Mesendoderm (in vitro differentiated cells): ENCODE results near the gene MT1A.

Source experiments
- DNase-seq: peaks from one replicate; pipeline ENCODE4 v3.0.0; 2013
- H2AK5ac ChIP-seq: 2 replicates; pipeline ENCODE4 v1.6.1; 2013; ENCODE audit warnings: low read length, inconsistent platforms
- H2BK120ac ChIP-seq: 2 replicates; pipeline ENCODE4 v1.6.1; 2013; ENCODE audit warnings: low read depth, mild to moderate bottlenecking, low read length, moderate library complexity, mixed read lengths
- H2BK15ac ChIP-seq: replicated peaks from 2 replicates; pipeline ENCODE4 v1.6.1; 2013; ENCODE audit warnings: low read depth, mild to moderate bottlenecking, moderate library complexity
- H2BK5ac ChIP-seq: 2 replicates; pipeline ENCODE4 v1.6.1; 2013; ENCODE audit warnings: low read length, inconsistent platforms
- H3K18ac ChIP-seq: 2 replicates; pipeline ENCODE4 v1.6.1; 2013; ENCODE audit warnings: mild to moderate bottlenecking, low read length, mixed read lengths
- H3K23ac ChIP-seq: one replicate; pipeline ENCODE4 v1.6.1; 2013; ENCODE audit warnings: low read length
- H3K27ac ChIP-seq: 2 replicates; pipeline ENCODE4 v1.5.1; 2013; ENCODE audit warnings: low read depth, mild to moderate bottlenecking, inconsistent platforms, low read length, moderate library complexity
- H3K27me3 ChIP-seq: 2 replicates; pipeline ENCODE4 v1.6.1; 2013; ENCODE audit warnings: low read length, control low read depth, mild to moderate bottlenecking, inconsistent platforms; ENCODE audit not compliant: insufficient read depth, poor library complexity
- H3K36me3 ChIP-seq: 2 replicates; pipeline ENCODE4 v1.6.1; 2013; ENCODE audit warnings: low read length, inconsistent platforms; ENCODE audit not compliant: control insufficient read depth, insufficient read depth
- H3K4ac ChIP-seq: one replicate; pipeline ENCODE4 v1.6.1; 2013; ENCODE audit warnings: low read depth, mild to moderate bottlenecking, low read length, moderate library complexity
- H3K4me1 ChIP-seq: 2 replicates; pipeline ENCODE4 v1.6.1; 2013; ENCODE audit warnings: low read depth, low read length, inconsistent platforms; ENCODE audit not compliant: control insufficient read depth
- H3K4me2 ChIP-seq: 2 replicates; pipeline ENCODE4 v1.6.1; 2013; ENCODE audit warnings: low read length
- H3K4me3 ChIP-seq: 2 replicates; pipeline ENCODE4 v1.5.1; 2013; ENCODE audit warnings: mild to moderate bottlenecking, low read length
- H3K56ac ChIP-seq: one replicate; pipeline ENCODE4 v1.6.1; 2013; ENCODE audit warnings: low read length
- H3K79me1 ChIP-seq: 2 replicates; pipeline ENCODE4 v1.6.1; 2013; ENCODE audit warnings: low read length, inconsistent platforms
- H3K79me2 ChIP-seq: 2 replicates; pipeline ENCODE4 v1.6.1; 2013; ENCODE audit warnings: mild to moderate bottlenecking, low read length; ENCODE audit not compliant: control insufficient read depth, insufficient read depth
- H3K9ac ChIP-seq: 2 replicates; pipeline ENCODE4 v1.6.1; 2013; ENCODE audit warnings: low read length, inconsistent platforms
- H4K5ac ChIP-seq: one replicate; pipeline ENCODE4 v1.6.1; 2013; ENCODE audit warnings: low read length
- H4K8ac ChIP-seq: one replicate; pipeline ENCODE4 v1.6.1; 2013; ENCODE audit warnings: low read depth, mild to moderate bottlenecking, control low read depth, low read length, moderate library complexity
- WGBS: extraction: QIAGEN DNeasy Blood & Tissue Kit; methylation state at CpG from one replicate; pipeline ENCODE4 v1.1.7; 2013; ENCODE audit warnings: low lambda C conversion rate, missing lambda C conversion rate; ENCODE audit not compliant: insufficient coverage; ENCODE audit errors: extremely low coverage; 5-methylcytosine and 5-hydroxymethylcytosine counted together

The MT1A gene

GRCh38 chr16:56634715-56635440 is 3.6 kb upstream of the MT1A start:
- Histone ChIP-seq H3K36me3 (no peaks in the 10 kb centered on the region), H2AK5ac (no peak overlapping the region), H2BK120ac (no peak overlapping the region), H2BK5ac (no peak overlapping the region), H2BK15ac (no peak overlapping the region), H3K18ac (no peak overlapping the region), H3K79me1 (no peaks in the 10 kb centered on the region), H4K8ac (no peak overlapping the region), H3K23ac (no peak overlapping the region), H3K4me3 (no peak overlapping the region), H3K79me2 (no peaks in the 10 kb centered on the region), H3K4ac (no peak overlapping the region), H3K27ac (no peak overlapping the region), H3K9ac (no peak overlapping the region), H3K4me1 (no peaks in the 10 kb centered on the region), H3K4me2 (no peak overlapping the region), H3K56ac (peak overlapping the region; percentile 7), H4K5ac (no peak overlapping the region), H3K27me3 (peaks cover 92% of the 10 kb centered on the region)
- no CpG with 5 or more reads among the region's 47 CpGs for WGBS
- no peak for DNase-seq

- peaks cover 92% of the 10 kb centered on the region for H3K27me3 ChIP-seq
- H3K18ac ChIP-seq, result no peak overlapping the region
- H3K9ac ChIP-seq, result no peak overlapping the region
- H3K56ac ChIP-seq, result peak overlapping the region; percentile 7
- no peak overlapping the region for H3K4me2 ChIP-seq
- H2AK5ac ChIP-seq, result no peak overlapping the region
- H3K4me1 ChIP-seq, result no peaks in the 10 kb centered on the region
- H3K79me2 ChIP-seq, result no peaks in the 10 kb centered on the region
- H3K4ac ChIP-seq, result no peak overlapping the region
- H4K8ac ChIP-seq, result no peak overlapping the region
- H4K5ac ChIP-seq, result no peak overlapping the region
- no peak for DNase-seq
- no peak overlapping the region for H2BK120ac ChIP-seq
- no peaks in the 10 kb centered on the region for H3K79me1 ChIP-seq
- H2BK15ac ChIP-seq, result no peak overlapping the region
- H3K4me3 ChIP-seq, result no peak overlapping the region
- H2BK5ac ChIP-seq, result no peak overlapping the region
- H3K27ac ChIP-seq, result no peak overlapping the region
- H3K36me3 ChIP-seq, result no peaks in the 10 kb centered on the region
- WGBS, result no CpG with 5 or more reads among the region's 40 CpGs
- H3K23ac ChIP-seq, result no peak overlapping the region
Observed at GRCh38 chr16:56635441-56635967, 3.0 kb upstream of the MT1A start.

DNA sequence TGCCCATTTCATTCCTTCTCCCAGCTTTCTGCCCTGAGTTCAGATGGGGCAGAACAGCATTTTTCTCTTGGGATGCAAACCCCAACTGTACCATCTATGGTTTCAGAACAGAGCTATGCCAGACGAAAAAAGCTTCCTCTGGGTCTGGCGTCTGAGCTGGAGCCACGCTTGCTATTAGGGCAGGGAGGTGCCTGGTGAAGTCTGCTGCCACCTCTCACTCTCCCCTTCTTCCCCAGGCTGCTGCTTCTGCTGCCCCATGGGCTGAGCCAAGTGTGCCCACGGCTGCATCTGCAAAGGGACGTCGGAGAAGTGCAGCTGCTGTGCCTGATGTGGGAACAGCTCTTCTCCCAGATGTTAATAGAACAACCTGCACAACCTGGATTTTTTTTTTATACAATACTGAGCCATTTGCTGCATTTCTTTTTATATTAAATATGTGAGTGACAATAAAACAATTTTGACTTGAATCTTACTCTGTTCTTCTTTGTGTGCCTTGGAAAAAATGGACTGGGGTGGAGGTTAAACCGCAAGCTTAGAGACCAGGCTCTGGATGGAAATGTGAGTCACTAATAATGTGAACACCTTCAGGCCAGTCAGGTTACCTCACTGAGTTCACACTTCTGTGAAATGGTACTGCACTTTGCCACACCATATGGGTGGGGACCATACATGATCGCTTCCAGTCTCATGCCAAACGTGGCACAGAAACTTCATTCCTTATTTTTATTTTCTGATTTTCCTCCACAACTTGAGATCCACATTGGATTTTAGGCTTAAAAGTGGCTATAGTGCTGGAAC is 1.7 kb upstream of the MT1A start:
- Histone ChIP-seq H2BK15ac (no peak overlapping the region), H3K4me1 (no peaks in the 10 kb centered on the region), H3K9ac (no peak overlapping the region), H4K5ac (no peak overlapping the region), H3K18ac (no peak overlapping the region), H3K27ac (no peak overlapping the region), H3K36me3 (no peaks in the 10 kb centered on the region), H3K4ac (no peak overlapping the region), H2BK5ac (no peak overlapping the region), H3K27me3 (peaks cover 90% of the 10 kb centered on the region), H3K23ac (no peak overlapping the region), H3K79me1 (no peaks in the 10 kb centered on the region), H3K4me2 (no peak overlapping the region), H2BK120ac (no peak overlapping the region), H3K56ac (no peak overlapping the region), H3K4me3 (no peak overlapping the region), H3K79me2 (no peaks in the 10 kb centered on the region), H2AK5ac (no peak overlapping the region), H4K8ac (no peak overlapping the region)
- no CpG with 5 or more reads among the region's 9 CpGs for WGBS
- no peak for DNase-seq

DNA sequence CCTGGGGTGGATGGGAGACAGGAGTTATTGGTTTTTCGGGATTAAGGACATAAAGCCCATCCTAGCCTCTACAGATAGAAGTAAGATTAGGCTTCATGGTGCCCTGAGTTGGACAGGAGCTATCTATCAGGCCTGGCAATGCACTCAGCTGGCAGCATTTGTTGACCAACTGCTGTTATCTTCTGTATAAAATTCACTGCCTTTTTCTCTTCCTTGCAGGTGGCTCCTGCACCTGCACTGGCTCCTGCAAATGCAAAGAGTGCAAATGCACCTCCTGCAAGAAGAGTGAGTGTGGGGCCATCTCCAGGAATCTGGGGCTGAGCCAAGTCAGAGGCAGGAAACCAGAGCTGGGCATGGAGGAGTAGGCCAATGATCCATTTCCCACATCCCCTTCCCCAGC is 579 bp downstream of the MT1A start:
- Histone ChIP-seq H3K36me3 (no peaks in the 10 kb centered on the region), H3K18ac (no peak overlapping the region), H4K8ac (no peak overlapping the region), H2BK15ac (no peak overlapping the region), H3K56ac (no peak overlapping the region), H2BK5ac (no peak overlapping the region), H3K27ac (no peak overlapping the region), H3K79me2 (no peaks in the 10 kb centered on the region), H3K27me3 (peaks cover 90% of the 10 kb centered on the region), H3K4me3 (no peak overlapping the region), H3K4me1 (no peaks in the 10 kb centered on the region), H3K4ac (no peak overlapping the region), H2BK120ac (no peak overlapping the region), H3K4me2 (no peak overlapping the region), H4K5ac (no peak overlapping the region), H3K9ac (no peak overlapping the region), H2AK5ac (no peak overlapping the region), H3K23ac (no peak overlapping the region), H3K79me1 (no peaks in the 10 kb centered on the region)
- no CpG with 5 or more reads among the region's 1 CpG for WGBS
- DNase-seq, result no peak

DNA sequence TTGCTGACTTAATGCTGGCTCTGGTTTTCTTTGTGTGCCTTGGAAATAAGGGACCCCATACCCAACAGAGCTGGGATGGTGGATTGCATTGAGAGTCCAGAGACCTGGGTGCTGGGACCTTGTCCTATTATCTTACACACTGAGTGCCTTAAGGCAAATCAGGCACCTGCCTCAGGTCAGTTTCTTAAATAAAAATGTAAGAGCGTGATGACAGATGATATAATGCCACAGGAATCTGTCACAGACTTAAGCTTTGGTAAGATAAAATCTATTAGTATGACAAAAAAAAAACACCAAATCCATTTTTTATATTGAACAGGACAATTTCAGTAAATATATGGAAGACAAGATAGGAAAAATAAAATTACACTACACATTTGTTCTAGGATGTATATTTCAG is 1.6 kb downstream of the MT1A start:
- Histone ChIP-seq H3K23ac (no peak overlapping the region), H3K27ac (no peak overlapping the region), H3K4me1 (no peaks in the 10 kb centered on the region), H3K56ac (no peak overlapping the region), H3K4me2 (no peak overlapping the region), H4K8ac (no peak overlapping the region), H3K79me2 (no peaks in the 10 kb centered on the region), H2BK120ac (no peak overlapping the region), H3K18ac (no peak overlapping the region), H2BK5ac (no peak overlapping the region), H4K5ac (no peak overlapping the region), H3K9ac (no peak overlapping the region), H2AK5ac (no peak overlapping the region), H3K79me1 (no peaks in the 10 kb centered on the region), H2BK15ac (no peak overlapping the region), H3K36me3 (no peaks in the 10 kb centered on the region), H3K4me3 (no peak overlapping the region), H3K4ac (no peak overlapping the region), H3K27me3 (peaks cover 90% of the 10 kb centered on the region)
- no peak for DNase-seq
- no CpG with 5 or more reads among the region's 1 CpG for WGBS
